H1 (cell line): ENCODE data around the gene TECR. TPM values are rescaled to one million over a fixed set of nuclear protein-coding genes. Genes with fewer than 3 reads are reported as not detected.
"Not testable (repeated sequence)": the region's sequence is repeated elsewhere in the genome, so short reads cannot be mapped to it uniquely, and the experiment has no call there.

Experiments used
- CTCF ChIA-PET: fragments of 300-600 bp; sonication (Branson Sonifier 250); formaldehyde crosslinking; loops from one replicate; lab custom pipeline; 2021; ENCODE audit not compliant: partially characterized antibody; lab: Charles Lee
- POLR2A ChIA-PET: fragments of 300-600 bp; sonication (Branson Sonifier 250); formaldehyde crosslinking; loops from one replicate; lab custom pipeline; 2021; ENCODE audit warnings: inconsistent platforms; ENCODE audit not compliant: partially characterized antibody; lab: Charles Lee
- DNase-seq, 2 experiments: peaks; one replicate each; pipeline versions ENCODE4 v3.0.0 to v3.0.0-alpha.2; 2010 to 2022; ENCODE audit warnings: low spot score in 2 of 2, low read depth in 1 of 2, mixed read lengths in 1 of 2
- FAIRE-seq: peaks from 2 replicates; lab custom pipeline; 2011; peaks lifted over from hg19 to GRCh38; lab: Jason Lieb, UNC
- H2AFZ ChIP-seq: 2 replicates; pipeline ENCODE4 v1.8.1; 2012; ENCODE audit warnings: low read length, inconsistent platforms
- H2AK5ac ChIP-seq: 2 replicates; pipeline ENCODE4 v1.6.1; 2013; ENCODE audit warnings: low read depth, low read length
- H2BK120ac ChIP-seq: replicated peaks from 2 replicates; pipeline ENCODE3; 2013; ENCODE audit warnings: low read depth, low read length, inconsistent platforms
- H2BK12ac ChIP-seq: 2 replicates; pipeline ENCODE4 v1.6.1; 2013; ENCODE audit warnings: low read depth, low read length
- H2BK15ac ChIP-seq: 2 replicates; pipeline ENCODE4 v1.6.1; 2013; ENCODE audit warnings: low read length
- H2BK20ac ChIP-seq: 2 replicates; pipeline ENCODE4 v1.6.1; 2013; ENCODE audit warnings: low read length
- H2BK5ac ChIP-seq: 2 replicates; pipeline ENCODE4 v1.6.1; 2013; ENCODE audit warnings: low read depth, low read length
- H3K14ac ChIP-seq: 2 replicates; pipeline ENCODE4 v1.6.1; 2013; ENCODE audit warnings: inconsistent platforms; ENCODE audit not compliant: insufficient read length
- H3K18ac ChIP-seq: 2 replicates; pipeline ENCODE4 v1.6.1; 2013; ENCODE audit warnings: low read length; ENCODE audit errors: extremely low read depth
- H3K23ac ChIP-seq: 2 replicates; pipeline ENCODE4 v1.6.1; 2013; ENCODE audit warnings: inconsistent platforms; ENCODE audit not compliant: insufficient read length
- H3K23me2 ChIP-seq: 2 replicates; pipeline ENCODE4 v1.6.1; 2013; ENCODE audit warnings: low read depth, low read length
- H3K27ac ChIP-seq: 2 replicates; pipeline ENCODE4 v1.6.1; 2011; ENCODE audit warnings: low read depth, low read length, inconsistent platforms
- H3K27me3 ChIP-seq, 4 experiments: replicated peaks in 1 of 4; 1 replicate in 1 of 4; 2 replicates in 3 of 4; pipeline versions ENCODE4 v1.6.1 to v1.8.1; 2011 to 2013; ENCODE audit warnings: low read length in 3 of 4, mild to moderate bottlenecking in 3 of 4, inconsistent platforms in 2 of 4, mixed read lengths in 2 of 4, moderate library complexity in 1 of 4; ENCODE audit not compliant: control insufficient read depth in 3 of 4, insufficient read depth in 3 of 4; ENCODE audit errors: extremely low read depth in 1 of 4
- H3K36me3 ChIP-seq, 4 experiments: 2 replicates each; pipeline versions ENCODE4 v1.6.1 to v1.8.1; 2011 to 2013; ENCODE audit warnings: mild to moderate bottlenecking in 4 of 4, low read length in 3 of 4, moderate library complexity in 2 of 4, control low read depth in 1 of 4, inconsistent platforms in 1 of 4; ENCODE audit not compliant: insufficient read depth in 4 of 4, control insufficient read depth in 2 of 4
- H3K4ac ChIP-seq: replicated peaks from 2 replicates; pipeline ENCODE3; 2013; ENCODE audit warnings: low read length, low read depth, mixed read lengths, inconsistent platforms; ENCODE audit not compliant: insufficient read length
- H3K4me1 ChIP-seq, 4 experiments: replicated peaks in 1 of 4; 1 replicate in 1 of 4; 2 replicates in 3 of 4; pipeline versions ENCODE4 v1.6.1 to v1.8.1; 2011 to 2013; ENCODE audit warnings: low read length in 3 of 4, inconsistent platforms in 2 of 4, mixed read lengths in 1 of 4; ENCODE audit not compliant: insufficient read depth in 4 of 4, control insufficient read depth in 3 of 4
- H3K4me2 ChIP-seq, 2 experiments: 2 replicates each; pipeline versions ENCODE4 v1.6.1 to v1.8.1; 2011 to 2013; ENCODE audit warnings: low read depth in 2 of 2, low read length in 2 of 2, control low read depth in 1 of 2, inconsistent platforms in 1 of 2, mild to moderate bottlenecking in 1 of 2; ENCODE audit not compliant: insufficient read depth in 1 of 2
- H3K4me3 ChIP-seq, 4 experiments: fragments of 200-600, 300-600 bp in 1 of 4; sonication (generic), shearing (Covaris generic), sonication (Bioruptor Twin) in 1 of 4; 2 replicates each; pipeline versions ENCODE4 v1.5.1 to v1.8.1; 2011 to 2016; ENCODE audit warnings: low read length in 4 of 4, low read depth in 3 of 4, control low read depth in 2 of 4, inconsistent platforms in 2 of 4, mild to moderate bottlenecking in 2 of 4, mixed read lengths in 1 of 4, moderate library complexity in 1 of 4; ENCODE audit not compliant: insufficient read depth in 2 of 4; ENCODE audit errors: extremely low read depth in 1 of 4
- H3K56ac ChIP-seq: replicated peaks from 2 replicates; pipeline ENCODE3; 2013; ENCODE audit warnings: low read depth, mild to moderate bottlenecking, mixed read lengths, low read length, inconsistent platforms; ENCODE audit not compliant: insufficient read length
- H3K79me1 ChIP-seq: 2 replicates; pipeline ENCODE4 v1.6.1; 2013; ENCODE audit warnings: low read depth, low read length, control low read depth
- H3K79me2 ChIP-seq, 2 experiments: 2 replicates each; pipeline versions ENCODE4 v1.6.1 to v1.8.1; 2012 to 2013; ENCODE audit warnings: low read length in 2 of 2, mild to moderate bottlenecking in 2 of 2, inconsistent platforms in 1 of 2; ENCODE audit not compliant: insufficient read depth in 2 of 2, control insufficient read depth in 1 of 2
- H3K9ac ChIP-seq, 4 experiments: replicated peaks in 1 of 4; 1 replicate in 1 of 4; 2 replicates in 3 of 4; pipeline versions ENCODE4 v1.6.1 to v1.8.1; 2011 to 2013; ENCODE audit warnings: low read depth in 3 of 4, low read length in 3 of 4, control low read depth in 2 of 4, mild to moderate bottlenecking in 2 of 4, moderate library complexity in 2 of 4, inconsistent platforms in 1 of 4; ENCODE audit errors: extremely low read depth in 1 of 4
- H3K9me3 ChIP-seq, 2 experiments: 2 replicates each; pipeline versions ENCODE4 v1.6.1 to v1.8.1; 2012 to 2013; ENCODE audit warnings: mild to moderate bottlenecking in 2 of 2, moderate library complexity in 2 of 2, control low read depth in 1 of 2, inconsistent platforms in 1 of 2, low read depth in 1 of 2, low read length in 1 of 2, mixed read lengths in 1 of 2; ENCODE audit not compliant: insufficient read depth in 2 of 2
- H4K20me1 ChIP-seq, 2 experiments: replicated peaks in 1 of 2; 2 replicates each; pipeline versions ENCODE3 to v1.8.1; 2011 to 2013; ENCODE audit warnings: inconsistent platforms in 2 of 2, low read length in 2 of 2, mild to moderate bottlenecking in 1 of 2; ENCODE audit not compliant: insufficient read depth in 2 of 2, control insufficient read depth in 1 of 2
- H4K5ac ChIP-seq: 2 replicates; pipeline ENCODE4 v1.6.1; 2013; ENCODE audit warnings: low read length, low read depth, mixed read lengths, inconsistent platforms; ENCODE audit not compliant: insufficient read length
- H4K8ac ChIP-seq: 2 replicates; pipeline ENCODE4 v1.8.0; 2013; ENCODE audit warnings: mild to moderate bottlenecking, moderate library complexity, low read length, inconsistent platforms; ENCODE audit not compliant: insufficient read depth; ENCODE audit errors: extremely low read depth
- H4K91ac ChIP-seq: replicated peaks from 2 replicates; pipeline ENCODE3; 2013; ENCODE audit warnings: low read length, mixed read lengths, inconsistent platforms; ENCODE audit not compliant: insufficient read length
- WGBS, 2 experiments: shearing (Covaris generic) in 1 of 2; methylation state at CpG; one replicate each; pipeline versions ENCODE4 v1.1.6 to v1.1.7; 2013 to 2015; ENCODE audit warnings: low lambda C conversion rate in 2 of 2, mixed read lengths in 2 of 2, inconsistent platforms in 1 of 2, low coverage in 1 of 2, missing lambda C conversion rate in 1 of 2; ENCODE audit not compliant: insufficient replicate concordance in 2 of 2, insufficient coverage in 1 of 2, insufficient read length in 1 of 2; ENCODE audit errors: extremely low coverage in 1 of 2, missing lambda C conversion rate in 1 of 2; 5-methylcytosine and 5-hydroxymethylcytosine counted together
- polyA plus RNA-seq, 7 experiments: library from polyadenylated mRNA; depleted of rRNA in 3 of 7; stranded (reverse) in 5 of 7; unstranded in 2 of 7; fragments of >200 nt in 5 of 7; fragments of 200-250 nt in 2 of 7; gene quantifications; 1 replicate in 5 of 7; 2 replicates in 1 of 7; 4 replicates in 1 of 7; pipeline versions ENCODE4 v1.2.1 to v1.2.3, GENCODE V29; 2011 to 2013; ENCODE audit warnings: missing spikeins in 2 of 7, mixed read lengths in 2 of 7
- total RNA-seq: library from RNA; stranded (reverse); fragmentation: NEBNext Ultra II Directional; extraction: Animal tissue kit (Norgen Biotek cat#: 25700); gene quantifications from 2 replicates; pipeline ENCODE4 v1.2.1, GENCODE V29; 2021

The TECR gene
- total and polyA plus RNA-seq, 2 of the 8 experiments (the other 6 are each of a cell fraction or from before 2014, with no cell fraction given) = 172 to 405 TPM

DNA sequence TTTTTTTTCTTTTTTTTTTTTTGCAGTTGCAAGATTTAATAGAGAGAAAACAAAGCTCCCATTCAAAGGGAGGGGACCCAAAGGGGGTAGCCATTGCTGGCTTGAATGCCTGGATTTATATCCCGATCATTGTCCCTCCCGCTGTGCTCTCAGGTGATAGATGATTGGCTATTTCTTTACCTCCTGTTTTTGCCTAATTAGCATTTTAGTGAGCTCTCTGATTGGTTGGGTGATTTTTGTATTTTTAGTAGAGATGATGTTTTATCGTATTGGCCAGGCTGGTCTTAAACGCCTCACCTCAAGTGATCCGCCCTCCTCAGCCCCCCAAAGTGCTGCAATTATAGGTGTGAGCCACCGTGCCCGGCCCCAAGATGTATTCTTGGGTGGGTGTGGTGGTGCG lies 24.8 kb upstream of the TECR start:
- H4K5ac ChIP-seq, H4K20me1 ChIP-seq, H3K9me3 ChIP-seq, H3K23ac ChIP-seq, H3K79me1 ChIP-seq, H3K27me3 ChIP-seq, H3K4me3 ChIP-seq, H2AK5ac ChIP-seq, H4K8ac ChIP-seq, H2BK120ac ChIP-seq, FAIRE-seq, H3K23me2 ChIP-seq, H3K4me1 ChIP-seq, H3K9ac ChIP-seq, DNase-seq, H3K56ac ChIP-seq, H3K4me2 ChIP-seq, H2AFZ ChIP-seq, H2BK5ac ChIP-seq, H2BK12ac ChIP-seq, H3K4ac ChIP-seq, H3K79me2 ChIP-seq, H3K27ac ChIP-seq, H3K18ac ChIP-seq, H2BK20ac ChIP-seq, H2BK15ac ChIP-seq, H4K91ac ChIP-seq, H3K14ac ChIP-seq, H3K36me3 ChIP-seq: not testable (repeated sequence)
- CTCF ChIA-PET = interaction anchor here (0.6 to 5.0 kb wide), 14 partner anchors 8 to 69 kb away, joined by 3 to 36 read pairs (median 4); partner anchors contain the start of gene GIPC1
- WGBS, 2 experiments = 90% methylated on average over 8 of the region's 8 CpGs; no CpG with 5 or more reads in 1 of the 2 experiments
- POLR2A ChIA-PET = interaction anchor here (0.6 to 4.0 kb wide), 6 partner anchors 9 to 49 kb away, joined by 3 to 30 read pairs (median 4); partner anchors contain the start of genes DNAJB1 and GIPC1
